ENCODE results near the gene EOLA2.
"Not testable (repeated sequence)": the region's sequence is repeated elsewhere in the genome, so short reads cannot be mapped to it uniquely, and the experiment has no call there.

EOLA2 gene

DNA sequence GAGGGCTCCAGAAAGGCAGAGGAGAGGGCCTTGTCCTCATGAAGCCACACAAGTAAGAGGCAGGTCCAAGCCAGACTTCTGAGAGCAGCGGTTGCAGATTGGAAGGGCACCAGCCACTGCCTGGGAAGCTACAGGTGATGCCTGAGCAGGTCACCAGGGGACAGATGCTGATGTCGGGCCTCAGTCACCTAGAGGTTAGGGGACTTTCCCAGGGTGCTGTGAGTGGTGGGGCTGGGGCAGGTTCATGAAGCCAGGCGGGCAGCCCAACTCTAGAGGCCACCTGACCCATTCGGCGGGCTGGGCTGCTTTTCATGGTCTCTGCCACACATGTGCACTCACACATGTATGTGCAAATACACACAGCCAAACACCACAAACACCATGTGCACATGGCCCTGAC, 5.3 kb downstream of the EOLA2 start:
- not testable (repeated sequence) for DNase-seq (ENCODE audit: low spot score)

- not testable (repeated sequence) for DNase-seq (ENCODE audit: low spot score)
Observed at GRCh38 chrX:149932150-149932549, 6.1 kb downstream of the EOLA2 start.

- DNase-seq (ENCODE audit: low spot score): not testable (repeated sequence)
Observed at GRCh38 chrX:149931355-149931754, 6.9 kb downstream of the EOLA2 start.

GRCh38 chrX:149929400-149929799, 8.9 kb downstream of the EOLA2 start, which contains the start of gene HSFX4:
Gene HSFX4 (plus strand): TSS chrX:149929573. CDS start chrX:149929645, 72 bp downstream.
- DNase-seq (ENCODE audit: low spot score): not testable (repeated sequence)

DNA sequence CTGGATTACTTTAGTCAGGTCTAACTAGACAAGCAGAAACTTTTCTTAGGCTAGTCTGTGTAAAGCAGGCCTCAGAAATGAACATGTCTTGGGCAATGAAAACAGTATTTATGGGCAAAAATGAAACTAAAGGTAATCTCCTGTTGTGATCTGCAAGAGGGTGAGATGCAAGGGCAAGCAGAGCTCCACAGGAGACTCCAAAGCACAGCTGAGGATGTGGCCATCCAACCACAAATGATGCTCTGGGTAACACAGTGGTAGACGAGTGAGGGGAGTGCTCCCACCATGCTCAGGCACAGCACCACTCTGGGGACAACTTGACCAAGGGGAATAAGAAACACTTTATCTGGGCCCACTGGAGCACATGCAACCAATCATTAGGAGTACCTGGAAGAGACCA, 9.7 kb downstream of the EOLA2 start:
- DNase-seq (ENCODE audit: low spot score): not testable (repeated sequence)

DNA sequence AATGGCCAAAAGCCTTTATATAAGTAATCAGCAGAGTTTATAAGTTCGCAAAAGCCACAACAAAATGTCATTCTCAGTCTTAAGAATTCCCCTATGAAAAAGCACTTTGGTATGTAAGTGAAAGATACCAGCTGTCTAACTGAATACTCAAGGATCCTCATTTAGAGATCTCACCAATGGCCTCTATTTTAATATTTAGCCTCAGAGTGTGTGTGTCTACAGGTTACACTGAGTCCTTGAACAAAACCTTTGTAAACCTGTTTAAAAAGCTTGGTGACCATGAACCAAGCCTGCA, 10.4 kb downstream of the EOLA2 start:
- not testable (repeated sequence) for DNase-seq (ENCODE audit: low spot score)

DNA sequence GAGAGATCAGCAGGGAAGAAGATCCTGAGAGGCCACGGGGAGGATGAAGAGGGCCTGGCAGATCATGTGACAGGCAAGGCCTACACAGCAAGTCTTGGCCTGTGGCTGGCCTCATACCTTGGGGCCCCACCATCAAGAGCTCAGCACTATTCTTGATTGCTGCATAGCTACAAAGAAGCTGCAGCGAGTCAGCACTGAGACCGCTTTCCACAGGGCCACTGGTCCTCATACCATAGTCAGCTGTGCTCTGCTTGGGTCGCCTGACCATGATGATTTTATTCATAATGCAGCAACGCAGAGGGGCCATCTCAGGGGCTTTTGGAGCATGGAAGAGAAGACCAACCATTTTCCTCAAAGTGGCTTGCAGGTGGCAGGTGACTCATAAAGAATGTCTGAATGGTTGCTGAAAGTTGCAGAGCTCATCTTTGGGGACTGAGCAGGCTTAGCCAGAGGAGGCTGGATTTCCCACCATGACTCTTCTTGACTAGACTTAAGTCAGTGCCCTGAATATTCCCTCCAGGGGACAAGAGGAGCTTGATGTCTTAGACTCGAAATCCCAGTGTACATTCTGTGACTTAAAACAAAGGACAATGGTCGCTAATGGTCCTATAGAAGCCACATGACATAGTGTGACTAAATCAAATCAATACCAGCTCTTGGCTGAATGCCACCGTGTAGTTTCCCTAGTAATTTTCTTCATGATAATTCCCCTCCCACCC, 10.9 kb downstream of the EOLA2 start:
- DNase-seq (ENCODE audit: low spot score): not testable (repeated sequence)

GRCh38 chrX:149924434-149924833, 13.9 kb downstream of the EOLA2 start:
- DNase-seq (ENCODE audit: low spot score): not testable (repeated sequence)

DNA sequence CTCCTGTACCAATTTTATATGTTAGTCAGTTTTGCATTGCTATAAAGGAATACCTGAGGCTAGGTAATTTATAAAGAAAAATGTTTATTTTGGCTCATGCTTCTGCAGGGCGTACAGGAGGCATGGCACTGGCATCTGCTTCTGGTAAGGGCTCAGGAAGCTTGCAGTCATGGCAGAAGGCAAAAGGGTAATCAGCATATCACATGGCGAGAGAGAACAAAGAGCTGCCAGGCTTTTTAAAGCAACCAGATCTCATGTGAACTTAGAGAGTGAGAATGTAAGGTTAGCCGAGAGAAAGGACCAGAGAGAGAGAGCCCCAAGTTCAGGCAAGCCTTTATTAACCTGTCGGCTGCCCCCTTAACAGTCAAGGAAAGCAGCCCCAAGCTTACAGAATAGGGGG, 14.5 kb downstream of the EOLA2 start:
- not testable (repeated sequence) for DNase-seq (ENCODE audit: low spot score)

GRCh38 chrX:149916745-149917392, 21.4 kb downstream of the EOLA2 start:
- DNase-seq (ENCODE audit: low spot score): no peak

DNA sequence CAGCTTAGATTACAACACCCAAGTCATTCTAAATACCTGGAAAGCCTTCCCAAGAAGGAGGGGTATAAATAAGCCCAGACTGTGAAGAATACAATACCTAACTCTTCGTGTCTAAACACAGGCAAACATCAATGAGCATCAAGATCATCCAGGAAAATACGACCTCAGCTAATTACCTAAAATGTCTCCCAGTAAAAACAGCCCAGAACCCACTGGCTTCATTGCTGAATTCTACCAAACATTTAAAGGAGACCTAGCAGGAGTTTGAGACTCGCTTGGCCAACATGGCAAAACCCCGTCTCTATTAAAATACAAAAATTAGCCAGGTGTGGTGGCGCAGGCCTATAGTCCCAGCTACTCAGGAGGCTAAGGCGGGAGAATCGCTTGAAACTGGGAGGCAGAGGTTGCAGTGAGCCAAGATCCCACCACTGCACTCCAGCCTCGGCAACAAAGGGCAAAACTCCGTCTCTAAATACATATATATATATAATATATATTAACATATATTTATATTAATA, 28.1 kb downstream of the EOLA2 start:
- DNase-seq (ENCODE audit: low spot score): no peak

GRCh38 chrX:149909324-149910177, 28.7 kb downstream of the EOLA2 start:
- DNase-seq (ENCODE audit: low spot score): no peak

- no peak for DNase-seq (ENCODE audit: low spot score)
Observed at GRCh38 chrX:149908727-149909126, 29.6 kb downstream of the EOLA2 start.

- no peak for DNase-seq (ENCODE audit: low spot score)
Observed at GRCh38 chrX:149908308-149908707, 30.0 kb downstream of the EOLA2 start.

DNA sequence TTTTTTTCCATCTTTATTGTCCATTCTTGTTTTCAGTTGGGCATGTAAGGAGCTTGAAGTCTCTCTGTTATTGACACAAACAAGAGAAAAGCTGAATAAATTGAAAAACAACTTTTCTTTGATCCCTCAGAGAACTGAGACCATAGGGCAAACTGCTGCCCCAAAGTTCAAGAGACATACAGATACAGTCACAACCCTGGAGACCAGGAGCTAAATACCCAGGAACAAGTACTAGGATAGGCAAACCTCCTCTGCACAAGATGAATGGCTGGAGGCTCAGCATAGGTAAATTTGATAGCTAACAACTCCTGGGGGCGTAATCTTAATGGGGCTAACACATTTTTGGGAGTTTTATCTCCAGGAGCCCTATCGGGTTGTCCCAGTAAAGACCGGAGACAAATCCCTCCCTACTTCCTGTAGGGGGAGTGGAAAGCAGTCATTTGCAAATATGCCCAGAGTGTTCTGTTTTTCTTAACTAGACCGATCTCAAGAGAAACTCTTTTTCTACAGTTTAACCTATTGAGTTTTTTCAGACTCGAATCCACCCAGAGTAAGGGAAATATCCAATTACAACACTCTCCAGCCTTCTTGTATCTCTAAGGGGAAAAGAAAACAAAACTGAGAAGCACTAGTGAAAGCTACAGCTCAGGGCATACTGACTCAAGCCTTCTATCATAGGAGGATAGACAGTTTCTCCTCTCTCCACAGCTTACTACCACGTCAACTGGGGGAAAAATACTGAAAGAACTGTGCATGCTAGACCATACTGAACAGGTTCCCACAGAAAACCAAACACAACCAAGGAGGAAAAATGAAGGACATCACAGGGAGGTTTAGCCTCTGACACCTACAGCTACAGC, 34.2 kb downstream of the EOLA2 start:
- no peak for DNase-seq (ENCODE audit: low spot score)

- no peak for DNase-seq (ENCODE audit: low spot score)
Observed at GRCh38 chrX:149898554-149898953, 39.7 kb downstream of the EOLA2 start.

DNA sequence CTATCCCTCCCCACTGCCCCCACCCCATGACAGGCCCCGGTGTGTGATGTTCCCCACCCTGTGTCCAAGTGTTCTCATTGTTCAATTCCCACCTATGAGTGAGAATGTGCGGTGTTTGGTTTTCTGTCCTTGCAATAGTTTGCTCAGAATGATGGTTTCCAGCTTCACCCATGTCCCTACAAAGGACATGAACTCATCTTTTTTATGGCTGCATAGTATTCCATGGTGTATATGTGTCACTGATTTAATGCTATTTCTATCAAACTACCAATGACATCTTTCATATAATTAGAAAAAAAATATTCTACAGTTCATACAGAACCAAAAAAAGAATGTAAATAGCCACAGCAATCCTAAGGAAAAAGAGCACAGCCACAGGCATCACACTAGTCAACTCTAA, 47.5 kb downstream of the EOLA2 start:
- not testable (repeated sequence) for DNase-seq (ENCODE audit: low spot score)
